GM18499 (cell line): ENCODE results near the gene ARHGAP18.

Experiments
- ATAC-seq: cut with Tn5 transposase; IDR thresholded peaks from one replicate; pipeline ENCODE4 v1.9.1; 2021; ENCODE audit warnings: moderate number of reproducible peaks; ENCODE audit not compliant: insufficient read depth, unreplicated experiment

Gene ARHGAP18

GRCh38 chr6:129695373-129696027 lies 14.5 kb downstream of the ARHGAP18 start:
- peak; percentile 64 for ATAC-seq

GRCh38 chr6:129694036-129694435 lies 15.9 kb downstream of the ARHGAP18 start:
- no peak for ATAC-seq

- no peak for ATAC-seq
Observed at GRCh38 chr6:129692467-129692866, 17.5 kb downstream of the ARHGAP18 start.

- no peak for ATAC-seq
Observed at GRCh38 chr6:129691709-129692108, 18.3 kb downstream of the ARHGAP18 start.

GRCh38 chr6:129691043-129691640 lies 18.8 kb downstream of the ARHGAP18 start:
- ATAC-seq, result no peak

GRCh38 chr6:129686941-129687627 lies 22.9 kb downstream of the ARHGAP18 start:
- peak; percentile 43 for ATAC-seq

- ATAC-seq, result no peak
Observed at GRCh38 chr6:129685662-129686031, 24.3 kb downstream of the ARHGAP18 start.

- ATAC-seq, result no peak
Observed at GRCh38 chr6:129684903-129685661, 24.9 kb downstream of the ARHGAP18 start.

GRCh38 chr6:129684323-129684884 lies 25.6 kb downstream of the ARHGAP18 start:
- ATAC-seq, result no peak

- ATAC-seq, result peak; percentile 89
Observed at GRCh38 chr6:129683601-129684322, 26.2 kb downstream of the ARHGAP18 start.

GRCh38 chr6:129681913-129682205 lies 28.1 kb downstream of the ARHGAP18 start:
- no peak for ATAC-seq

- no peak for ATAC-seq
Observed at GRCh38 chr6:129680633-129681032, 29.3 kb downstream of the ARHGAP18 start.

GRCh38 chr6:129679758-129680157 lies 30.2 kb downstream of the ARHGAP18 start:
- ATAC-seq, result no peak

GRCh38 chr6:129679275-129679674 lies 30.7 kb downstream of the ARHGAP18 start:
- no peak for ATAC-seq

- ATAC-seq, result no peak
Observed at GRCh38 chr6:129678463-129678862, 31.5 kb downstream of the ARHGAP18 start.

GRCh38 chr6:129677620-129678325 lies 32.2 kb downstream of the ARHGAP18 start:
- ATAC-seq, result no peak

- ATAC-seq, result no peak
Observed at GRCh38 chr6:129675669-129676472, 34.1 kb downstream of the ARHGAP18 start.

GRCh38 chr6:129673748-129674147 lies 36.2 kb downstream of the ARHGAP18 start:
- ATAC-seq, result no peak
